HG03457 (cell line): ENCODE measurements around the gene CAMK2B.

ENCODE experiments used
- ATAC-seq: cut with Tn5 transposase; IDR thresholded peaks from one replicate; pipeline ENCODE4 v1.9.1; 2021; ENCODE audit warnings: moderate number of reproducible peaks; ENCODE audit not compliant: unreplicated experiment

The CAMK2B gene

DNA sequence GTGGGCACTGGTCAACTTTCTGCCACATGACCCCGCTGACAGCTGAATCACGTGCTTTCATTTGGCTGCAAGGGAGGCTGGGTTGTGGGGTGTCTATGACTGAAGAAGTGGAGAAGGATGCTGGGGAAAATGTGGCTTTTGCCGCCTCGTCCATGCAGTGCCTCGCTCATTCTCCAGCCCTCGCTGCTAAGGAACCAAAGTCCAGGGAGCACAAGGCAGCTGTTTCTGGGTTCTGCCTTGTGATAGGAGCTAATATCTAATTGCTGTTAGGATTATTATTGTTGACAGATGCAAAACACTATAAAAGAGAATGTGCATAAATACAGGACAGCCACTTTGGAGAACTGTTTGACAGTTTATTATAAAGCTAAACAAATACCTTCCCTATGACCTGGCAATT is 4.9 kb upstream of the CAMK2B start:
- ATAC-seq: no peak

DNA sequence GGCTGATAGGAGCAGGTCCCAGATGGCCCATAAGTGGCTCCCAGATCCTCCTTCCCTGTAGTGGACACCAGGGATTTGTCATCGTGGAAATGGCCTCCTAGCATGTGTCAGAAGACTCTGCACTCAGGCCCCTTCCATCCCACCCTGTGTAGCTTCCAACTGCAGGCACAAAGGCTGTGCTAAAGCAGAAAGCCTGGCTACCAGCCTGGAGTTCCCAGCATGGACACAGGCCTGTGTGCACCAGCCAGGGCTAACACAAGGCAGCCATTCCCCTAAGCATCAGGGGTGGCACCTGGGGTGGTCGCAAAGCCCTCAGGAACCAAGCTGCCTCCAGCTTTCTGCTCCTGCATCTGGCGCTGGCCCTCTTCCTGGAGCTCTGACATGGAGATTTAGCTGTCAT is 4.5 kb upstream of the CAMK2B start:
- ATAC-seq: no peak

DNA sequence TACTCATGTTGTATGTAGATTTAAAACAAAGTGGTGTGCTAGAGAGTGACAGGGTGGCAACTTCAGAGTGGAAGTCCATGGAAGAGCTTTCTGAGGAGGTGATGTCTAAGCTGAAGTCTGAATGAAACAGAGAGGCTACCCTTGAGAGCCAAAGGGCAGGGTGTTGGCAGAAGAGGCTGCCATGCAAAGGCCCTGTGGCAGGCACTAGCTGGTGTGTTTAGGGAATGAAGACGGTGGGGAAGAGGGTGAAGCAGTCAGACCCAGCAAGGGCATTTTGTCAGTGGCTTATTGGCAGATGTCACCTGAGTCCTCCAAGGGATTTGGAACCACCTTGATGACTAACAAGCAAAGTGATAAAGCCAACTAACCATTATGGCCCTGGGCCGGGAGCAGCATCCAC is 3.7 kb upstream of the CAMK2B start:
- ATAC-seq: no peak

DNA sequence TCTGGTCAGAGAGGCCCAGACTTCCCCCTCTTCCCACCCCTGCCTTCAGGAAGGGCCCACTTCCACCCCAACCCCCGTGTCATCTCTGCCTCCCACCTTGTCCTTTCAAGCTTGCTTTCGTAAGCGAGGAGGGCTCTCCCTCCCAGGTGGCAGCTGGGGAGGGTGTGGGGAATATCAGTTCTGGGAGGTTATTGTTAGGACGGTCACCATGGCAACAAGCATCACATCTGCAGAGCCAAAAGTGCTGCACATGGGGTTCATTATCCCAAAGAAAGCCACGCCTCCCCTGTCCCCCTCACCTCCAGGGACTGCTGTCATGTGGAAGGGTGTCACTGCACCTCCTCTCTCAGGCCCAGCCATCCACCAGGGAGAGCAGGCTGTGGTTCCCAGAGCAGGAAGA is 2.6 kb upstream of the CAMK2B start:
- no peak for ATAC-seq

DNA sequence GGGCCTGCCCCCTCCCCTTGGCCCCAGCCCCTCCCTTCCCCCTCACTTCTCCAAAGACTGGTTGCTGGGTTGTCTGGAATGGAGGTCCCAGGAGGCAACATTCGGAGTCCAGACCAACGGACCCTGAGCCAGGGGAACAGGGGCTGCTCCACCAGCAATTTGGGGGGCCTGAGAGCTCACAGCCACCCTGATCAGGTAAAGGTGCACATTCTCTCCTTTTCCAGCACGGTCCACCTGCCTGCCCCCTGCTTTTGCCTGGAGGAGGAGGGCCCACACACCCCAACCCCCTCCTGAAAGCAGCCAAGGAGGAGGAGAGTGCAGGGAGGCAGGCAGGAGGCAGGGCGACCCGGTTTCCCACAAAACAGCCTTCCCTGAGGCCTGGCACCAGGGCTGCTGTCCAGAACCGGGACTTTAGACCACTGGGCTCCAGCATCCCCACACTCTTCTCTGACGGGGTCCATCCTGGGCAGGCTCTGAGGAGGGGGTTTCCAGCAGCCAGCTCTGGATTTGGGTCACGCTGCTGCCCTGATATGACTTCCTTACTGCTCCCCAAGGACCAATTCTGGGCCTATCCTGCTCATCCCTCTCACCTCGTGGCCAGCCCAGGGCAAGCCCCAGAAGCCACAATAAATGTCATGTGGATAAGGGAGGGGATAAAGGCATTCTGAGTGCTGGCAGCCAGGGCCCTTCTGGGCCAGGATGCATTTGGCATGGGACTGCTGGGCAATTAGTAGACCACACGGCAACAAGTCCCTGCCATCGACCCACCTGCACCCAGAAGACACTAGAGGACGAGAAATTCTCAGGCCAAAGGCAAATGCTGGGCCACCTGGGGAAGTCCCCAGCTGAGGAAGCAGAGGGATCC is 1.1 kb upstream of the CAMK2B start:
- ATAC-seq: no peak

DNA sequence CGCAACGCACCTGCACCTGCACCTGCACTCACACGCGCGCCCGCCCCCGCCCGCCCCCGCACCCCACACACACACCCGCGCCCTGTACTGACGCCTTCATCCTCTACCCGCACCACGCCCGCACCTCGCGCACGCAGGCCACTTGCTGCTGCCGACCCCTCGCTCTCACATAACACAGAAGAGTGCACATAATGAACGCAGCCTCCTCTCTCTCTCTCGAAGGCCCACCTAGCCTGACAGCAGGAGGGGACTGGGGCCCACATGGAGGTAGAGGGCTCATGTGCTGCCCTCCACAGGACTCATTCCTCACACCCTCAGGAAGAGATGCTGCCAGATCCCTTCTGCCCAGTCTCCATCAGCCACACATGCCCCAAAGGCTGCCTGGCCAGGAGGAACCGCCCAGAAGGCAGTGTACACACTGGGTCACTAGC is 432 bp upstream of the CAMK2B start:
- no peak for ATAC-seq

DNA sequence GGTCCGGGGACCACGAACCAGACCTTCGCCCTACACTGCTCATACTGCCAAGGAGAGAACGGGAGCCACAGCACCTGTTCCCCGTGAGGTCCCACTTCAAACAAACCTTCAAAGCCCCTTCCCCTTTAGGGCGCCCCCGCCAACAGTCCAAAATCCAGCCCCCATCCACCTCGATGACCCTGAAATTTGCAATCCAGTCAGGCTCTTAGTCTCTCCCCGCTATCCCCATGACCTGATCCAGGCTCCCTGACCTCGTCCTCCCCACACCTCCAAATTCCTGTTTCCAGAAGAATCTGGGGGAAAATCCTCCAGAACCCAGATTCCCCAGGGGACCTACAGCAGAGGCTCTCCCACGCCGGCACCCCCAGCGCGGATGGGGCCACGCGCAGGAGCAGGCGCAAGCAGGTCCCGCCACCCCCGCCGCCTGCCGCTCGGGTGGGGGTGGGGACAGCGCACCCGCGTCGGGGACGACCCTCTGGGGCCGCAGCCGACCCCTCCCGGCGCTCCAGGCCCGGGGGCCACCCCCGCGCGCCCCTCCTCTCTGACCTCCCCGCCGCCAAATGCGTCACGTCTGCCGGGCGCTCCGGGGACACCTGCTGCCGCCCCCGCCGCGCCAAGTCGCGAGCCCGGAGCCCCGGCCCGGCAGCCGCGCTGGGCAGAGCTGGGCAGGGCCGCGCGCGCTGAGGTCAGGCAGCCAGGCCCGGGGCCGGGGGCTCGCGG is 753 bp downstream of the CAMK2B start:
- ATAC-seq: no peak

DNA sequence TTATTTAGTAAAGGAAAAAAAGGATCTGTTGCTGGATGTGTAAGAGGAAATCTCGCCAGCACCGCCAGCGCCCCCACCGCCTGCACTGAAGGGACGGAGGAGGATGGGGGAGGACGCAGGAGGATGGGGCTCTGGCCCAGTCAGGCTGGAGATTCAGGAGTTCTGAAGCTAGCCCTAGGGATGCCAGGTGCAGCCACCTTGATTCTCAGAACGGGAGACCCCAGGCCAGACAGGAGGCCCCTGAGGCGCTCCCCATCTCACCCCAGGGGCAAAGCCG is 1.3 kb downstream of the CAMK2B start:
- ATAC-seq: no peak

DNA sequence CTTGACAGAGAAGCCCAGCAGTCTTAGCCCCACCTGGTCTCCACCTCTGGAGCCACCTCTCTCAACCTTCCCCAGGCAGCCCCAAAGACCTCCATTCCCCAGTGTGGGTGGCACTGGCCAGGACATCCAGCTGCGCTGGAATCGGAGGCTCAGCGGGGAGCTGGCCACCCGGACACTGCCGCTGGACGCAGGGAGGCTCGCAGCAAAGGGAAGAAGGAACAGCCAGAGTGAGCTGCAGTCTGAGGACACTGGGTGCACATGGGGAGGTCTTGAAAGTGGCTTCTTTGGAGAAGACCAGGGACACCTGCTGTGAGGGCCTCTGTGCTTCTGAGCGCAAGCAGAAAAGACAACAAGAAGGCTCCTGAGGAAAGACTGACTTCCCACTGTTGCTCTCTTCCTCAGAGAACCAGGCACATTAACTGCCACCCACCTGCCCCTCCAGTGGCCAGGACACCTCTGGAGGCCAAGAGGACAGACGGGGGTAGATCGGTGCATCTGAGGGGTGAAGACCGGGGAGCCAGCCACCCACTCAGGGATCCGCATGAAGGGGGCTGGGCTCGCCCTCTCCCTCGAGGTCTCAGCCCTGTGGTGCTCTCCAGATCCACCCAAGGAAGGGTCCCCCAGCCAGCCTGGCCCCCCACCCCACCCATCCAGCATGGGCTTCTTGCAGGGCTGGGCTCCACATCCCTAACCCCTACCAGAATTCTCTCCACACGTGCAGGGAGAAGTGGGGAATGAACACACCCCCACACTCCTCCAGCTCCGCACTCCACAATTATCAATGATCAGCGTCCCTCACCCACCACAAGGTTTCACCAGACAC is 1.8 kb downstream of the CAMK2B start:
- no peak for ATAC-seq

DNA sequence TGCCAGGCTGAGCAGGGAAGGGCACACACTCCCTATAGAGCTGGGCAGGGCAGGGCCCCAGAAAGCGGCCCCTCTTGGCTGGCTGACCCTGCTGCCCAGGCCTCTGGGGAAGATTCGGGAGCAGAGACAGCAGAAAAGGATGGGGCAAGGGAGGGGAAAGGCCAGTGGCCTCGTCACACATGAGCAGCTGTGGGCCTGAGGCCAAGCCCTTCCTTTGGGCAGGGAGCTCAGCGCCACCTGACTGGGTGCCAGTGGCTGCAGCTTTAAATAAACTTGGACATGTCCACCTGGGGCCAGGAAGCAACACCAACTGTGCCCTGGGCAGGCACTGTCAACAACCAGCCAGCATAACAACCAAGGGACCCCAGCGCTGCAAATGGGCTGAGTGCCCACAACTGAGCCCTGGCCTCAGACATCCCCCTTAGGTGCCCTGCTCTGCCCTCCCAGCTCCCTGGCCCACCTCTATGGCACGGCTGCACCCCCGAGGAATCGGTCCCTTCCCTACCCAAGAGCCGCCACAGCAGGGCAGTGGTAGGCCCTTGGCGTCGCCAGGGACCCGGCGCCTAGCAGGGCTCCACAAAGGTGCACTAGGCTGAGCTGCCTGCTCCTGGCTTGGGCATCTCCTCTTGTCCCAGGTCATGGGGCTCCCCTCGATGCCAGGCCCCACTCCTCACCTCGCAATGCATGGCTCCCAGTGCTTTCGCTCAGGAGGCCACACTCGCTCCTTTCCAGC is 2.6 kb downstream of the CAMK2B start:
- no peak for ATAC-seq

DNA sequence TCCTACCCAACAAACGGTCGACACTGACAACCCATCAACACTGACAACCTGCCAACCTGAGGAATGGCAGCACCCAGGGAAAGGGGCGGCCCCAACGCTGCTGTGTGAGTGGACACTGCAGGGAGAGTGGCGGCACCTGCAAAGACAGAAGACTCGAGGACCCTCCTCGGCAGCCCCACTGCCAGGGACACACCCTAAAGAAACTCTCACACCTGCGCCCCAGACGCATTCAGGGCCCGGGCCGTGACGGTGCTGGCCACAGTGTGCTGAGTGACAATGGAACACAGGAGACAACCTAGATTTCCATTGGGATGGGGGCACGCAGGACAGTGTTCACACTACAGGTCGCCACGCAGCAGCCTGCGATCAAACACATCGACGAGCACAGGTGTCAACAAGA is 3.6 kb downstream of the CAMK2B start:
- no peak for ATAC-seq

DNA sequence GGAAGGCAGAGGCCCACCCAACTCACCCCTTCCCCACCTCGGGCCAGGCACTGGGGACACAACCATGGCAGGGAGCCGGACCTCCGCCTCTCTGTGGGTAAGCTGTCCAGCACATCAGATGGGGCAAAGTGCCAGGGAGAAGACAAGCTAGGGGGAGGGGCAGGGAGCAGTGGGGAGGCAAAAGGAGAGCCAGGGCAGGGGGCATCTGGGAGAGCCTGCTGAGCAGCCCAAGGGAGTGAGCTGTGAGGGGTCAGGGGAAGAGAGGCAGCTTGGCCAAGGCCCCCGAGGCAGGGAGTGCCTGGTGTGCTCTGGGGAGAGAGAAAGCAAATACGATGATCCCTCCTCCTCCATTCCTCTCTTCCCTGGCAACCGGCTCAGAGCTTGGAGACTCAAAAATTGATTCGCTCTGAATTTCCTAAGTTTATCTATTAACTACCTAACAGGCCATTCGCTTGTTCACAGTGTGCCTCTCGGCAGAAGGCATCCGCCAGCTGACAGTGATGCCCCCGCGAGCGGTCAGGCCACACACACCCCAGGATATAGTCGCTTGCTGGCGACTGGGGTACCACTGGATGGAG is 4.5 kb downstream of the CAMK2B start:
- ATAC-seq: no peak

DNA sequence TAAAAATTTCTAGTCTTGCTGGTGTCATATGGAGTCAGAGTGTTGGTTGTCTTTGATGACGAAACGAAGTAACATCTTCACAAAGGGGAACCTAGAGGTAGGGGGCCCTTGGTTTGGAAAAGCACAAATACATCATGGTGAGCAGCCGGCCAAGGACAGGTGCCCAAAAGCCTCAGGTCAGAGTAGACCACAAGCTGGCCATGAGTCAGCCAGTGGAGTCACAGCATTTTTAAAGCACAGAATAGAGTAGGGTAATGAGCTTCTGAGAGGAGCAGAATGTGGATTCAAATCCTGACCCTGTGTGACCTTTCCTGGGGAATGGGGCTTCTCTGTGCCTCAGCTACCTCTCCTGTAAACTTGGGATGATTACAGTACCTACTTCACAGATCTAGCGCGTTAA is 5.3 kb downstream of the CAMK2B start:
- ATAC-seq: no peak

DNA sequence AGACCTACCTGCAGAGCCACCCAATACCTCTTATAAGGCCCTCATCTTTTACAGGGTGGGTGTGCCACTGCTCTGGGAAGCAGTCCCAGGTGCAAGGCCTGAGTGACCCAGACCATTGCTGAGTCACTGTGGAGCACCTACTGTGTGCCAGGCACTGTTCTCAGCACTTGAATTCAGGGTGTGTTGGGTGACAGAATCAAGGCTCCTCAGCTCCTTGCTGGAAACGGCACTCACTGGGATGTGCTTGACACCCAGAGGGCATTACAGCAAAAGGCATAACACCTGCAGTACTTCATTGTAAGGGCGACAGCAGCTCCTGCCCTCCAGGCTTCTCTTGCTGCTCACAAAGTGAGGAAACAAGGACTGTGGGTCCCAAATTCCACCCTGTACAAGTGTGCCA is 7.1 kb downstream of the CAMK2B start:
- ATAC-seq: no peak

DNA sequence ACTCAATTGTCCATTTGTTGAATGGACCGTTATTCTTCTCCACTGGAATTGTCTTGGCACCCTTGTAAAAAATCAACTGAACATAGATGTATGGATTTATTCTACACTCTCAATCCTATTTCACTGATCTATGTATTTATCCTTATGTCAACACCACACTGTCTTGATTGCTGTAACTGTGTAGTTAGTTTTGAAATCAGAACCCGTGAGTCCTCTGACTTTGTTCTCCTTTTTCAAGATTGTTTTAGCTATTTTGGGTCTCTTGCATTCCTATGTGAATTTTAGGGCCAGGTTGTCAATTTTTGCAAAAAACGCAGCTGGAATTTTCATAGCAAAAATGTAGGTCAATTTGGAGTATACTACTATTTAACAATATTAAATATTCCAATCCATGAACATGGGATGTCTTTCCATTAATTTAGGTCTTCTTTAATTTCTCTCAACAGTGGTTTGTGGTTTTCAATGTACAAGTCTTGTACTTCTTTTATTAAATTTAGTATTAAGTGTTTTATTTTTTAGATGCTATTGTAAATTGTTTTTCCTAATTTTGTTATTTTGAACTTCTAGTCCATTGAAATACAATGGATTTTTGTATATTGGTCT is 10.0 kb downstream of the CAMK2B start:
- ATAC-seq: no peak

DNA sequence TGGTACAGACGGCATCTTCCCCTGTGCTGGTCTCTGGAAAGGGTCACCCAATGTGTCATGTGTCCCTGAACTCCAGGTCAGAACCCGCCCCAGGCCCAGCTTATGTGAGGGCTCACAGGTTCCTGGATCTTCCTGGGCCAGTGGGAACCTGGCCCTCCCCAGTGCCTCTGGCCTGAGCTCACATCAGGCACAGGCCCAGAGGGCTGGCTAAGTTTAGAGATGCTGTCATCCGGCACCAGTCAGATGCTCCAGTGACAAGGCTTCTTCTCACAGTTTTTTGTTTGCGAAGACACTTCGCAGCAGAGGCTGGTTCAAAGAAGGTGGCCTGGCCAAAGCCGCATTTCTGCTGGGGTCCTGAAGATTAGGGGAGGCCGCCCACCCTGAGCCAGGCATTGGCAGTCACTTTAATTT is 11.8 kb downstream of the CAMK2B start:
- no peak for ATAC-seq

DNA sequence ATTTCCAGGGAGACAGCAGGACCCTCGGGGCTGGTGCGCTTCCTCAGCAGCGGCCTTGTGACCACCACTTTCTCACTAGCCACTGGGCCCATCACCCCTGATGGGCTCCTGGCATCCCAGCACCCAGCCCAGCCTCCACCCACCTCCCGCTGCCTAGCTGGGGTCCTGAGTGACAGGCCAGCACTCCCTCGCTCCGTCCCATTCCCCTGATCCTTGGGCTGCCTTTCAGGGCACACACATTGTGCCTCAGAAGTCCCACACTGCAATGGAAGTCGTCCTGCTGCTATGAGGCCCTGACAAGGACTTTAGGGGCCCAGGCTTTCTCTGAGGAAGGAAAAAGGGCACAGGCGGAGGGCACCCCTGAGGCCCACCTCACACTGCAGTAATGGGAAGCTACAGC is 12.4 kb downstream of the CAMK2B start:
- no peak for ATAC-seq

DNA sequence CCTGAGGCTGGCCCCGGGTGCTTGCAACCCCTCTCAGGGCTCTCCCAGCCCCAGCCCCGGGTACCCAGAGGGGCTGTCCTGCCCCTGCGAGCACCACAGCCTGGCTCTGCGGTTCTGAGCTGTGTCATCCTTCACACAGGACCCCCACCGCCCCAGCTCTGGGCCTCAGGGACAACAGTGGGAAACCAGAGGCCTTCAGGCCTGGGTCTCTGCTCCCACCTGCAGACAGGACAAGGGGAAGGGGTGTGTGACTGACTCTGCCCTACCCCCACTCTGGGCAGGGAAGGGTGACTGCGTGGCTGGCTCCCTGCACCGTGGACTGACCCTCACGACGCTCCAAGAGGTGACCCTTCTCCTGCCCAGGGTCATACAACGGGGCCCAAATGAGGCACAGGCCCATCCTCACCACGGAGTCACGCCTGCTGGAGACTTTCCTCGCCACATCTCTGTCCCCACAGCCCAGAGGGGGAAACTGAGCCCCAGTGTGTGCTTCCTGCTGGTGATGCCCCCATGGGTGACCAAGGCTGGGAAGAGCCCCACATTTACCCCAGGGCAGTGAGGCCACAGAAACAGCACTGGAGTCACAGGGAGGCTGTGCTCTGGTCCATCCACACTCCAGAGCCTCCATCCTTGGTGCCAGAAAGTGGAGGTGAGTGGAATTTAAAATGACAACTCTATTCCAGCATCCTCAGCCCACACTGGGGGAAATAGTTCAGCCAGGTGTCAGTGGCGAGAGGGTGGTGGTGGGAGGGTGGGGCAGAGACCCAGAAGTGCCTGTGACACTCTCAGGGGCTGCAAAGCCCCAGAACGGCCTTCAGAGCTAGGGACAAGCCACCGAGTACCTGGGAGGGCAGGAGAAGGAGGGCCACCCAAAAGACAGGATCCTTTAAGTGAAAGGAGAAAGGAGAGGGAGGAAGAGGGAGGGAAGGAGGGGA is 13.6 kb downstream of the CAMK2B start:
- ATAC-seq: no peak

DNA sequence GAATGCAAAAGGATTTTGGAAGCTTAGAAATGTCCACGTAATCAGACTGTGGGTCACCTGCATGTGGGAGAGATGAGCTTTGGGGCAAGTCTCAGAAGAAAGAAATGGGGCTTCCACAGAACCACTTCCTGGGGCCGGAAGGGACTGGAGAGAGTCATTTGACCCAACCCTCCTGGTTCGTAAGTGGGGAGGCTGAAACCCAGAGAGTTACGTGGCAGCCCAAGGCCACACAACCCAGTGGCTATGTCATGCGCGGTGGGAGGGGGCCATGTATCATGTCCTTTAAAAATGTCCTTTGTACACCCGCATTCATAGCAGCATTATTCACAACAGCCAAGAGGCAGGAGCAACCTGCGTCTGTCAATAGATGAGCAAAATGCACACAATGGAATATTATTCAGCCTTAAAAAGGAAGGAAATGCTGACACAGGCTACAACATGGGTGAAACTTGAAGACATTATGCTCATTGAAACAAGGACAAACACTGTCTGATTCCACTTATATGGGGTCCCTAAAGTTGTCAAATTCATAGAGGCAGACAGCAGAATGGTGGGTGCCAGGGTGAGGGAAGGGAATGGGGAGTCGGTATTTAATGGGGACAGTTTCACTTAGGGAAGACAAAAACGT is 15.1 kb downstream of the CAMK2B start:
- ATAC-seq: no peak
